ENCODE measurements around the gene DPF1.
"Not testable (repeated sequence)": the region's sequence is repeated elsewhere in the genome, so short reads cannot be mapped to it uniquely, and the experiment has no call there.

Gene DPF1

DNA sequence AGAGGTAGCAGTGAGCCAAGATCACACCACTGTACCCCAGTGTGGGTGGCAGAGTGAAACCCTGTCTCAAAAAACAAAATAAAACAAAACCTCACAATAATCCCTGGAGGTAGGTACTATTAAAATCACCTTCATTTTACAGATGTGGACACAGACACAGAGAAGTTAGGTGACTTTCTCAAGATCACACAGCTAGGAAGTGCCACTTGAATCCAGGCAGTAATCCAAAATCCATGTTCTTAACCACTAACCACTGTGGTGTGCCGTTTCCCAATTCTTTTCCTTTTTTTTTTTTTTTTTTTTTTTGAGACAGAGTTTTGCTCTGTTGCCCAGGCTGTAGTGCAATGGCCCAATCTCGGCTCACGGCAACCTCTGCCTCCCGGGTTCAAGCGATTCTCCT is 23.1 kb upstream of the DPF1 start:
- H3K27ac ChIP-seq (ENCODE audit: low read length): no peak overlapping the region
- peaks cover 17% of the 10 kb centered on the region for H3K4me1 ChIP-seq (ENCODE audit: control insufficient read depth, low read depth, low read length)
- H3K9ac ChIP-seq (ENCODE audit: low read length): no peak overlapping the region

GRCh38 chr19:38245826-38246498 is 21.9 kb upstream of the DPF1 start:
- Histone ChIP-seq H3K9ac (ENCODE audit: low read length) (no peak overlapping the region), H3K27me3 (ENCODE audit: control insufficient read depth, insufficient read depth, low read length) (peaks cover 9% of the 10 kb centered on the region), H3K36me3 (ENCODE audit: control insufficient read depth, low read depth, low read length) (no peaks in the 10 kb centered on the region), H3K4me1 (ENCODE audit: control insufficient read depth, low read depth, low read length) (peaks cover 7% of the 10 kb centered on the region), H3K9me3 (ENCODE audit: control insufficient read depth, low read depth, low read length) (no peaks in the 10 kb centered on the region), H3K4me3 (ENCODE audit: low read length) (no peak overlapping the region), H3K27ac (ENCODE audit: low read length) (no peak overlapping the region)

More for the DNA sequence above, 23.1 kb upstream of the DPF1 start:
- Histone ChIP-seq H3K9me3 (ENCODE audit: control insufficient read depth, low read depth, low read length) (no peaks in the 10 kb centered on the region), H3K27me3 (ENCODE audit: control insufficient read depth, insufficient read depth, low read length) (peaks cover 9% of the 10 kb centered on the region), H3K36me3 (ENCODE audit: control insufficient read depth, low read depth, low read length) (no peaks in the 10 kb centered on the region), H3K4me3 (ENCODE audit: low read length) (no peak overlapping the region)

DNA sequence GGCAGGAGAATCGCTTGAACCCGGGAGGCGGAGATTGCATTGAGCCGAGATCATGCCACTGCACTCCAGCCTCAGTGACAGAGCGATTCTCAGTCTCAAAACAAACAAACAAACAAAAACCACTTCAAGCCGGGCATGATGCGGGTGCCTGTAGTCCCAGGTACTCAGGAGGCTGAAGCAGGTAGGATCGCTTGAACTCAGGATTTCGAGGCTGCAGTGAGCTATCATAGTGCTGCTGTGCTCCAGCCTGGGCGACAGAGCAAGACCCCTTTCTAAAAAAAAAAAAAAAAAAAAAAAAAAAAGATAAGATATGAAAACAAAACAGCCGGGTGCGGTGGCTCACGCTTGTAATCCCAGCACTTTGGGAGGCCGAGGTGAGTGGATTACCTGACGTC is 19.3 kb upstream of the DPF1 start:
- Histone ChIP-seq H3K4me1 (ENCODE audit: control insufficient read depth, low read depth, low read length) (no peaks in the 10 kb centered on the region), H3K27me3 (ENCODE audit: control insufficient read depth, insufficient read depth, low read length) (peaks cover 9% of the 10 kb centered on the region), H3K9ac (ENCODE audit: low read length) (no peak overlapping the region), H3K4me3 (ENCODE audit: low read length) (no peak overlapping the region), H3K9me3 (ENCODE audit: control insufficient read depth, low read depth, low read length) (no peaks in the 10 kb centered on the region), H3K27ac (ENCODE audit: low read length) (no peak overlapping the region), H3K36me3 (ENCODE audit: control insufficient read depth, low read depth, low read length) (no peaks in the 10 kb centered on the region)

- H3K27ac ChIP-seq (ENCODE audit: low read length): no peak overlapping the region
- H3K9me3 ChIP-seq (ENCODE audit: control insufficient read depth, low read depth, low read length): no peaks in the 10 kb centered on the region
- no peaks in the 10 kb centered on the region for H3K36me3 ChIP-seq (ENCODE audit: control insufficient read depth, low read depth, low read length)
- H3K4me1 ChIP-seq (ENCODE audit: control insufficient read depth, low read depth, low read length): no peaks in the 10 kb centered on the region
- no peak overlapping the region for H3K9ac ChIP-seq (ENCODE audit: low read length)
- H3K4me3 ChIP-seq (ENCODE audit: low read length): no peak overlapping the region
- peaks cover 9% of the 10 kb centered on the region for H3K27me3 ChIP-seq (ENCODE audit: control insufficient read depth, insufficient read depth, low read length)
These were observed 15.8 kb upstream of the DPF1 start for GRCh38 chr19:38239816-38240215.

GRCh38 chr19:38234615-38235014 is 10.6 kb upstream of the DPF1 start:
- no peaks in the 10 kb centered on the region for H3K27me3 ChIP-seq (ENCODE audit: control insufficient read depth, insufficient read depth, low read length)
- no peak overlapping the region for H3K9ac ChIP-seq (ENCODE audit: low read length)
- no peaks in the 10 kb centered on the region for H3K4me1 ChIP-seq (ENCODE audit: control insufficient read depth, low read depth, low read length)
- no peaks in the 10 kb centered on the region for H3K36me3 ChIP-seq (ENCODE audit: control insufficient read depth, low read depth, low read length)
- H3K4me3 ChIP-seq (ENCODE audit: low read length): no peak overlapping the region
- no peak overlapping the region for H3K27ac ChIP-seq (ENCODE audit: low read length)
- no peaks in the 10 kb centered on the region for H3K9me3 ChIP-seq (ENCODE audit: control insufficient read depth, low read depth, low read length)

GRCh38 chr19:38233740-38234251 is 9.8 kb upstream of the DPF1 start:
- Histone ChIP-seq H3K9me3 (ENCODE audit: control insufficient read depth, low read depth, low read length) (no peaks in the 10 kb centered on the region), H3K9ac (ENCODE audit: low read length) (no peak overlapping the region), H3K27ac (ENCODE audit: low read length) (no peak overlapping the region)

DNA sequence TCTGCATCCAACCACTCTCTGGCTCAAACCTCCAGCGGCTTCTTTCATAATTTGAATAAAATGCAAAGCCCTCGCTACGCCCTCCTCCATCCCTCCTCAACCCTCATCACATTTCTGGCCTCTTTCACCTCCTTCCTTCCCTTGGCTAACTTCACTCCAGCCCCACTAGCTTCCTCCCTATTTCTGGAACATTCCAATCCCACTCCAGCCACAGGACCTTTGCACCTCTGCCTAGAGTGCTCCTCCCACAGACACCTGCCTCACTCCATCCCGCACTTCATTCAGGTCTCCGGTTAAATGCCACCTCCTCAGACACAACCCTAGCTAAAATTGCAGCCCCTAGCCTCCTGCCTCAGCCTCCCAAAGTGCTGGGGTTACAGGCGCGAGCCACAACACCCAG is 7.9 kb upstream of the DPF1 start:
- Histone ChIP-seq H3K36me3 (ENCODE audit: control insufficient read depth, low read depth, low read length) (no peaks in the 10 kb centered on the region), H3K27me3 (ENCODE audit: control insufficient read depth, insufficient read depth, low read length) (no peaks in the 10 kb centered on the region)

More at GRCh38 chr19:38233740-38234251, 9.8 kb upstream of the DPF1 start:
- Histone ChIP-seq H3K36me3 (ENCODE audit: control insufficient read depth, low read depth, low read length) (no peaks in the 10 kb centered on the region), H3K4me3 (ENCODE audit: low read length) (no peak overlapping the region), H3K4me1 (ENCODE audit: control insufficient read depth, low read depth, low read length) (no peaks in the 10 kb centered on the region), H3K27me3 (ENCODE audit: control insufficient read depth, insufficient read depth, low read length) (no peaks in the 10 kb centered on the region)

DNA sequence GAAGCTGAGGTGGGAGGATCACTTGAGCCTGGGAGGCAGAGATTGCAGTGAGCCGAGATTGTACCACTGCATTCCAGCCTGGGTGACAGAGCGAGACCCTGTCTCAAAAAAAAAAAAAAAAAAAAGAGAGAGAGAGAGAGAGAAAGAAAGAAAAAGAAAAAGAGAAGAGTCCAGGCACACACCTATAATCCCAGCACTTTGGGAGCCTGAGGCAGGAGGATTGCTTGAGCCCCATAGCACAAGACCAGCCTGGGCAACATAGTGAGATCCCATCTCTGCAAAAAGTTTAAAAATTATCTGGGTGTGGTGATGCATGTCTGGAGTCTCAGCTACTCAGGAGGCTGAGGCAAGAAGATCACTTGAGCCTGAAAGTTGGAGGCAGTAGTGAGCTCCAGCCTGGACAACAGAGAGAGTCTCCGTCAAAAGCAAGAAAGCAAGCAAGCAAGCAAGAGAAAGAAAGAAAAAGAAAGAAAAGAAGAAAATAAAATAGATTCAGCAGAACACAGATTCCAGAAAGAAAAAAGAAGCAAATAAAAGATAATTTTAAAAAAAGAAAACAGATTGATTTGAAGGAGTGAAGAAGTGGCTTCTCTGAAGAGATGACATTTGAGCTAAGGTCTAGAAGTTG is 6.6 kb upstream of the DPF1 start:
- H3K36me3 ChIP-seq (ENCODE audit: control insufficient read depth, low read depth, low read length); H3K9ac ChIP-seq (ENCODE audit: low read length); H3K4me3 ChIP-seq (ENCODE audit: low read length); H3K27ac ChIP-seq (ENCODE audit: low read length); H3K27me3 ChIP-seq (ENCODE audit: control insufficient read depth, insufficient read depth, low read length); H3K9me3 ChIP-seq (ENCODE audit: control insufficient read depth, low read depth, low read length): not testable (repeated sequence)
- H3K4me1 ChIP-seq (ENCODE audit: control insufficient read depth, low read depth, low read length): peaks cover 14% of the 10 kb centered on the region

More for the DNA sequence above, 7.9 kb upstream of the DPF1 start:
- Histone ChIP-seq H3K27ac (ENCODE audit: low read length) (no peak overlapping the region), H3K9me3 (ENCODE audit: control insufficient read depth, low read depth, low read length) (no peaks in the 10 kb centered on the region), H3K4me3 (ENCODE audit: low read length) (no peak overlapping the region), H3K9ac (ENCODE audit: low read length) (no peak overlapping the region), H3K4me1 (ENCODE audit: control insufficient read depth, low read depth, low read length) (peaks cover 9% of the 10 kb centered on the region)

DNA sequence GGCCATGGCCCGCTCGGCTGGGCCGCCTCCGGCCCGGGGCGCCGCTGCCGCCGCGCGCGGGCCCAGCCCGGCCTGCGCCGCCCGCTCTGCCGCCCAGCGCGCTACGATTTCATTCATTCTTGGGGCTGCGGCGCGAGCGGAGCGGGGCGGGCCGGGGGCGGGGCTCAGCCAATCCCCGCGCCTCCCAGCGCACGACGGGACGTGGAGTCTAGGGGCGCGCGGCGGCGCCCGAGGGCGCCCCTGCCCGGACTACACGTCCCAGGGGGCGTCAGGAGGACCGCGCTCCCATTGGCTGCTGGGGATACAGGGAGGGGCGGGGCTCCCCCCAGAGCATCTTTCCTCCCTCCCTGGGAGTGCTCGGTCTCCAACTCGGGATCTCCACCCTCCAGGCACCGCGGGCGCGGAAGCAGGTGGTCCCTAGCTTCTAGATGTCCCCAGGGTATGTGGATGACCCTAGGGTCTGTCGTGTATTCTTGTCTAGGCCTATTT is 5.6 kb upstream of the DPF1 start:
- Histone ChIP-seq H3K36me3 (ENCODE audit: control insufficient read depth, low read depth, low read length) (no peaks in the 10 kb centered on the region), H3K4me3 (ENCODE audit: low read length) (peak overlapping the region; percentile 74), H3K9me3 (ENCODE audit: control insufficient read depth, low read depth, low read length) (no peaks in the 10 kb centered on the region), H3K9ac (ENCODE audit: low read length) (no peak overlapping the region), H3K27ac (ENCODE audit: low read length) (no peak overlapping the region), H3K4me1 (ENCODE audit: control insufficient read depth, low read depth, low read length) (peaks cover 14% of the 10 kb centered on the region), H3K27me3 (ENCODE audit: control insufficient read depth, insufficient read depth, low read length) (no peaks in the 10 kb centered on the region)

- H3K27me3 ChIP-seq (ENCODE audit: control insufficient read depth, insufficient read depth, low read length): no peaks in the 10 kb centered on the region
- no peaks in the 10 kb centered on the region for H3K36me3 ChIP-seq (ENCODE audit: control insufficient read depth, low read depth, low read length)
- H3K27ac ChIP-seq (ENCODE audit: low read length): no peak overlapping the region
- H3K9me3 ChIP-seq (ENCODE audit: control insufficient read depth, low read depth, low read length): no peaks in the 10 kb centered on the region
- H3K4me1 ChIP-seq (ENCODE audit: control insufficient read depth, low read depth, low read length): peaks cover 14% of the 10 kb centered on the region
- H3K9ac ChIP-seq (ENCODE audit: low read length): no peak overlapping the region
- peak overlapping the region; percentile 74 for H3K4me3 ChIP-seq (ENCODE audit: low read length)
These were observed 4.7 kb upstream of the DPF1 start for GRCh38 chr19:38228491-38229439.

DNA sequence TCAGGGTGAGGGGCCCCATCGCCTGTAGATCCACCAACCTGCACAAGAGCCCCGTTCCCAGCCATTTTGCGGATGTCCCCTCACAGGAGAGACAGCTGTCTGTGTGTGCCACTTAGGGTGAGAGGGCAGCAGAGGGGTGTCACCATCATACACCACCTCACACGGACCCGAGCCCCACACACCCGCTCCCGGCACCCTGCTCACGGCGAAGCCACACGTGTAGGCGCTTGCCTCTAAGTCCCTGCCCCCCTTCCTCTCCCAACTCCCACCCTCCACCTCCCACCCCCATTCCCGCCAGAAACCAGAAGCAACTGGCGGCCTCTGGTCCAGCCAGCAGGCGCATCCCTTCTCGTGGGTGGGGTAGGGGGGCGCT is 4.0 kb upstream of the DPF1 start:
- Histone ChIP-seq H3K27ac (ENCODE audit: low read length) (no peak overlapping the region), H3K9ac (ENCODE audit: low read length) (peak overlapping the region; percentile 28), H3K27me3 (ENCODE audit: control insufficient read depth, insufficient read depth, low read length) (no peaks in the 10 kb centered on the region), H3K4me3 (ENCODE audit: low read length) (peak overlapping the region; percentile 51), H3K36me3 (ENCODE audit: control insufficient read depth, low read depth, low read length) (no peaks in the 10 kb centered on the region), H3K9me3 (ENCODE audit: control insufficient read depth, low read depth, low read length) (no peaks in the 10 kb centered on the region), H3K4me1 (ENCODE audit: control insufficient read depth, low read depth, low read length) (peaks cover 17% of the 10 kb centered on the region)

Measured in iPS-18a (cell line).